ENCODE measurements around the gene SGF29. TPM values are rescaled to one million over a fixed set of nuclear protein-coding genes. Genes with fewer than 3 reads are reported as not detected.
"Not testable (repeated sequence)": the region's sequence is repeated elsewhere in the genome, so short reads cannot be mapped to it uniquely, and the experiment has no call there.

Gene SGF29
- total RNA-seq, 1 donor from 2014 or later, result 10.6 TPM

DNA sequence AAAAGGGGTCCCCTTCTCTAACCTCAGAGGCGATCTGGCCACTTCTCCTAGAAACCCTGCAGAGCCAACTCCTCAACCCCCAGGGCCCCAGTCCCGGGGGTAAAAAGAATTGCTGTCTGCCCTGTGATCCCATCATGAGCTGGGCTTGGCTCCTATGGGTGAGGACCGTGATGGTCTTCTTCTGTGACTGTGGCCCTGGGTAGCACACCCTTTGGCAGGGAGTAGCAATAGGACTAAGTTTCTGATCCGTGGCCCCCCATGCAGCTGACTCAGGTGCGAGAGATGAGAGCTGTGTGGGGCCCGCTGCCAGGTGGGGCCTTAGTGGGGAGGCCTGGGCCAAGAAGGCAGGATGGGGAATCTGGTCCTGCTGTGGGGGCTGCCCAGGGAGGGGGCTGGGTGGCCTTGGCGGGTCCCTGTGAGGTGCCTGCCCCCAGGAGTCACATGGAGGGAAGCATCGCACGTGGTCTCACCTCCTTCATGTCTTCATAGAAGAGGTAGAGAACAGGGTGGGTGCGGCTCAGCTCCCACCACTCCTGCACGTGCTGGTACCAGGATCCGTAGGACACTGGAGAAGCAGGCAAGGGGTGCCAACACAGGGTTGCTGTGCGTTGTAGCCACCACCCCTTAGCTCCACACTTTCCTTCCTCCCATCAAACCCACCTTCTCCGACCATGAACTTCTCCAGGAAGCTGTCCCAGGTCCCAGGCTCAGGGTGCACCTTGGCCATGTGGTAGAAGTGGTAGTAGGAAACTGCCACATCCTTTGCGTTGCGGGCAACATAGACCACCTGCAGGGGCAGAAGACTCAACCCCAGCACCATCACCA, 52.8 kb downstream of the SGF29 start:
- no peaks in the 10 kb centered on the region for H3K27me3 ChIP-seq (ENCODE audit: insufficient read depth, low read length)

DNA sequence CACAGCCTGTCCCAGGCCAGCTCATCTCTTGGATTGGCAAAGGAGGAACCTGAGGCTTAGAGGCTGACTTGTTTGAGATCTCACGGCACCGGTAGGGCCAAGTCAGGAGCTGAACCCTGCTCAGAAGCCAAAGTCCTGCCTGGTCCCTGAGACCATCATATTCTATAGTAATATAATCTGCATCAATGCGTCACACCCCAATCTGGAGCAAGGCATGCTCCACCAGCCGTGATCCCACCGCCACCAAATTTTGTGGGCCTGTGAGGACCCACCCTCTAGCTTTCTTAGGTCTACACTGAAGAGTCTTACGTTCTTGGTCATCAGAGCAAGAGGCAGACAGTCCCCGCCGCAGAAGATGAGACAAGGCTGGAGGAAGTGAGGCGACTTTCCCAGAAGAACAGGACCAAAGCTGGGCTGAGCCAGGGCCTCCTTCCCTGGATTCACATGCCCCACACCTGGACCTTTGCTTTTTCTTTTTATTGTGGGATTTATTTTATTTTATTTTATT, 53.5 kb downstream of the SGF29 start:
- TF ChIP-seq, protein P1, sequence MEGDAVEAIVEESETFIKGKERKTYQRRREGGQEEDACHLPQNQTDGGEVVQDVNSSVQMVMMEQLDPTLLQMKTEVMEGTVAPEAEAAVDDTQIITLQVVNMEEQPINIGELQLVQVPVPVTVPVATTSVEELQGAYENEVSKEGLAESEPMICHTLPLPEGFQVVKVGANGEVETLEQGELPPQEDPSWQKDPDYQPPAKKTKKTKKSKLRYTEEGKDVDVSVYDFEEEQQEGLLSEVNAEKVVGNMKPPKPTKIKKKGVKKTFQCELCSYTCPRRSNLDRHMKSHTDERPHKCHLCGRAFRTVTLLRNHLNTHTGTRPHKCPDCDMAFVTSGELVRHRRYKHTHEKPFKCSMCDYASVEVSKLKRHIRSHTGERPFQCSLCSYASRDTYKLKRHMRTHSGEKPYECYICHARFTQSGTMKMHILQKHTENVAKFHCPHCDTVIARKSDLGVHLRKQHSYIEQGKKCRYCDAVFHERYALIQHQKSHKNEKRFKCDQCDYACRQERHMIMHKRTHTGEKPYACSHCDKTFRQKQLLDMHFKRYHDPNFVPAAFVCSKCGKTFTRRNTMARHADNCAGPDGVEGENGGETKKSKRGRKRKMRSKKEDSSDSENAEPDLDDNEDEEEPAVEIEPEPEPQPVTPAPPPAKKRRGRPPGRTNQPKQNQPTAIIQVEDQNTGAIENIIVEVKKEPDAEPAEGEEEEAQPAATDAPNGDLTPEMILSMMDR (IDR thresholded peaks at IDR 0.05; ENCODE audit: insufficient read depth, low read depth, low read length), result no peak
- TF ChIP-seq EZH2 (IDR thresholded peaks at IDR 0.05; ENCODE audit: insufficient read depth, low read length), result no peak
- H4K20me1 ChIP-seq (ENCODE audit: insufficient read depth, low read length), result no peaks in the 10 kb centered on the region
- no peaks in the 10 kb centered on the region for H3K27me3 ChIP-seq (ENCODE audit: insufficient read depth, low read length)
- Mint-ChIP-seq H3K27me3 (ENCODE audit: low read depth, unreplicated experiment) (peaks cover 25% of the 10 kb centered on the region), H3K27ac (ENCODE audit: unreplicated experiment) (no peak overlapping the region), H3K9me3 (ENCODE audit: unreplicated experiment) (no peaks in the 10 kb centered on the region), H3K36me3 (ENCODE audit: low read depth, unreplicated experiment) (no peaks in the 10 kb centered on the region), H3K4me1 (ENCODE audit: low read depth, unreplicated experiment) (no peaks in the 10 kb centered on the region), H3K4me3 (ENCODE audit: unreplicated experiment) (no peak overlapping the region)
- no peak for DNase-seq (ENCODE audit: low read depth)
- H3K36me3 ChIP-seq (ENCODE audit: insufficient read depth, low read length), result no peaks in the 10 kb centered on the region
- H3K9me3 ChIP-seq (ENCODE audit: insufficient read depth, low read depth, low read length), result no peaks in the 10 kb centered on the region
- H3K9ac ChIP-seq (ENCODE audit: low read length), result no peak overlapping the region
- H3K27ac ChIP-seq (ENCODE audit: low read depth, low read length), result no peak overlapping the region
- no peak for FAIRE-seq
- no peaks in the 10 kb centered on the region for H3K4me1 ChIP-seq (ENCODE audit: insufficient read depth, low read length)
- no peaks in the 10 kb centered on the region for H3K79me2 ChIP-seq (ENCODE audit: insufficient read depth, low read length)
- no peak overlapping the region for H2AFZ ChIP-seq (ENCODE audit: low read depth, low read length)
- H3K4me2 ChIP-seq (ENCODE audit: low read length), result no peak overlapping the region
- no peak overlapping the region for H3K4me3 ChIP-seq (ENCODE audit: insufficient read depth, low read depth, low read length)

More for the DNA sequence above, 52.8 kb downstream of the SGF29 start:
- no peaks in the 10 kb centered on the region for H3K9me3 Mint-ChIP-seq (ENCODE audit: unreplicated experiment)
- H3K27ac ChIP-seq (ENCODE audit: low read depth, low read length), result no peak overlapping the region
- H3K27me3 Mint-ChIP-seq (ENCODE audit: low read depth, unreplicated experiment), result peaks cover 25% of the 10 kb centered on the region
- no peak overlapping the region for H3K9ac ChIP-seq (ENCODE audit: low read length)
- no peaks in the 10 kb centered on the region for H3K79me2 ChIP-seq (ENCODE audit: insufficient read depth, low read length)
- no peaks in the 10 kb centered on the region for H3K4me1 ChIP-seq (ENCODE audit: insufficient read depth, low read length)
- no peaks in the 10 kb centered on the region for H3K9me3 ChIP-seq (ENCODE audit: insufficient read depth, low read depth, low read length)
- no peak for FAIRE-seq
- no peak for DNase-seq (ENCODE audit: low read depth)
- H3K36me3 ChIP-seq (ENCODE audit: insufficient read depth, low read length), result no peaks in the 10 kb centered on the region
- no peak overlapping the region for H3K4me3 Mint-ChIP-seq (ENCODE audit: unreplicated experiment)
- H3K36me3 Mint-ChIP-seq (ENCODE audit: low read depth, unreplicated experiment), result no peaks in the 10 kb centered on the region
- H3K4me2 ChIP-seq (ENCODE audit: low read length), result no peak overlapping the region
- no peak overlapping the region for H3K4me3 ChIP-seq (ENCODE audit: insufficient read depth, low read depth, low read length)
- no peaks in the 10 kb centered on the region for H4K20me1 ChIP-seq (ENCODE audit: insufficient read depth, low read length)
- TF ChIP-seq, protein P1 (IDR thresholded peaks at IDR 0.05; ENCODE audit: insufficient read depth, low read depth, low read length), result no peak
- no peak for TF ChIP-seq EZH2 (IDR thresholded peaks at IDR 0.05; ENCODE audit: insufficient read depth, low read length)
- no peak overlapping the region for H2AFZ ChIP-seq (ENCODE audit: low read depth, low read length)
- no peaks in the 10 kb centered on the region for H3K4me1 Mint-ChIP-seq (ENCODE audit: low read depth, unreplicated experiment)
- no peak overlapping the region for H3K27ac Mint-ChIP-seq (ENCODE audit: unreplicated experiment)

DNA sequence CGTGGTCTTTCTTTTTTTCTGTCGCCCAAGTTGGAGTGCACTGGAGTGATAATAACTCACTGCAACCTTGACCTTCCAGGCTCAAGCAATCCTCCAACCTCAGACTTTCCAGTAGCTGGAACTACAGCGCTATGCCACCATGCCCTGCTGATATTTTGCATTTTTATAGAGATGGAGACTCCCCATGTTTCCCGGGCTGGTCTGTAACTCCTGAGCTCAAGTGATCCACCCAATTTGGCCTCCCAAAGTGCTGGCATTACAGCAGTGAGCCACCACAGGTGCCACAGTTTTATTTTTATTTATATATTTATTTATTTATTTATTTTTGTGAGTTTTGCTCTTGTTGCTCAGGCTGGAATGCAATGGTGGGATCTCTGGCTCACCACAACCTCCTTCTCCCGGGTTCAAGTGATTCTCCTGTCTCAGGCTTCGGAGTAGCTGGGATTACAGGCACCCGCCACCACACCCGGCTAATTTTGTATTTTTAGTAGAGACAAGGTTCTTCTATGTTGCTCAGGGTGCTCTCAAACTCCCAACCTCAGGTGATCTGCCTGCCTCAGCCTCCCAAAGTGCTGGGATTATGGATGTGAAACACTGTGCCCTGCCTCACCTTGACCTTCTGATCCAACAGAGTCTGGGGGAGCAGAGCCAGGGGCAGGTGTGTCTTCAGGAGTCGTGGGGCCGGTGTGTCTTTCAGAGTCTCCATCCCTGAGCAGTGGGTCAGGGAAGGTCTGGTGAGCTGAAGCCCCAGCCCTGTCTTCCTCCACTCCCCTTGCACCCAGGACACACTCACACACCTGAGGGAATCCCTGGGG, 54.2 kb downstream of the SGF29 start:
- H3K27me3 Mint-ChIP-seq (ENCODE audit: low read depth, unreplicated experiment), result peaks cover 22% of the 10 kb centered on the region
- H3K4me1 Mint-ChIP-seq (ENCODE audit: low read depth, unreplicated experiment); H3K27ac ChIP-seq (ENCODE audit: low read depth, low read length); FAIRE-seq; H3K36me3 Mint-ChIP-seq (ENCODE audit: low read depth, unreplicated experiment); H4K20me1 ChIP-seq (ENCODE audit: insufficient read depth, low read length); H3K4me3 ChIP-seq (ENCODE audit: insufficient read depth, low read depth, low read length); H3K9me3 ChIP-seq (ENCODE audit: insufficient read depth, low read depth, low read length); H3K36me3 ChIP-seq (ENCODE audit: insufficient read depth, low read length); H3K9ac ChIP-seq (ENCODE audit: low read length); H3K79me2 ChIP-seq (ENCODE audit: insufficient read depth, low read length); H3K27me3 ChIP-seq (ENCODE audit: insufficient read depth, low read length); H3K4me1 ChIP-seq (ENCODE audit: insufficient read depth, low read length); DNase-seq (ENCODE audit: low read depth); H3K4me3 Mint-ChIP-seq (ENCODE audit: unreplicated experiment); H3K27ac Mint-ChIP-seq (ENCODE audit: unreplicated experiment); H3K9me3 Mint-ChIP-seq (ENCODE audit: unreplicated experiment); H3K4me2 ChIP-seq (ENCODE audit: low read length); H2AFZ ChIP-seq (ENCODE audit: low read depth, low read length): not testable (repeated sequence)

DNA sequence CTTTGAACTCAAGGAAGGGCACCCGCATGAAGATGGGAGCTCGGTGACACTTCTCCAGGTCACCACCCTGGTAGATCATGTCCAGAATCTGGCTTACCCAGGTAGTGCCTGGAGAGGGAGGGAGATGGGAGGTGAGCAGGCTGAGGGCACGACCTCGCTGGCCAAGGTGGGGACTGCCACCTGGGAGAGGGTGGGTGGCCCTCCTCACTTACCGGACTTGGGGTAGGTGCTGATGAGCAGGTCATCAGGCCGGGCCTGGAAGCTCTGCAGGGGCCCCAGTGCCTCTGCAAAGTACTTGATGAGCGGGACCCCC, 54.7 kb downstream of the SGF29 start:
- H3K4me3 Mint-ChIP-seq (ENCODE audit: unreplicated experiment); H3K36me3 Mint-ChIP-seq (ENCODE audit: low read depth, unreplicated experiment); H4K20me1 ChIP-seq (ENCODE audit: insufficient read depth, low read length); DNase-seq (ENCODE audit: low read depth); H3K4me1 Mint-ChIP-seq (ENCODE audit: low read depth, unreplicated experiment); H2AFZ ChIP-seq (ENCODE audit: low read depth, low read length); H3K36me3 ChIP-seq (ENCODE audit: insufficient read depth, low read length); H3K9me3 ChIP-seq (ENCODE audit: insufficient read depth, low read depth, low read length); H3K4me2 ChIP-seq (ENCODE audit: low read length); H3K79me2 ChIP-seq (ENCODE audit: insufficient read depth, low read length); H3K4me1 ChIP-seq (ENCODE audit: insufficient read depth, low read length); H3K27ac Mint-ChIP-seq (ENCODE audit: unreplicated experiment); H3K9ac ChIP-seq (ENCODE audit: low read length); H3K9me3 Mint-ChIP-seq (ENCODE audit: unreplicated experiment); H3K27ac ChIP-seq (ENCODE audit: low read depth, low read length); H3K27me3 ChIP-seq (ENCODE audit: insufficient read depth, low read length); H3K4me3 ChIP-seq (ENCODE audit: insufficient read depth, low read depth, low read length); FAIRE-seq: not testable (repeated sequence)
- peaks cover 19% of the 10 kb centered on the region for H3K27me3 Mint-ChIP-seq (ENCODE audit: low read depth, unreplicated experiment)
